Ascending aorta (tissue), 2 donors: ENCODE results near the gene EFNA2. TPM values are rescaled to one million over a fixed set of nuclear protein-coding genes. Genes with fewer than 3 reads are reported as not detected.

ENCODE experiments used
- DNase-seq, 2 donors: peaks; one replicate each; pipeline ENCODE4 v3.0.0-alpha.2; 2019; ENCODE audit warnings: low spot score in 2 of 2
- H3K27ac ChIP-seq, 2 donors: fragments of 200-600 bp; sonication (generic); one replicate each; pipeline ENCODE4 v1.5.1; 2016 to 2017; ENCODE audit warnings: mild to moderate bottlenecking in 1 of 2
- H3K27me3 ChIP-seq: fragments of 200-600 bp; sonication (generic); one replicate; pipeline ENCODE4 v1.5.1; 2017
- H3K36me3 ChIP-seq, 2 donors: fragments of 200-600 bp; sonication (generic); one replicate each; pipeline ENCODE4 v1.5.1; 2016
- H3K4me1 ChIP-seq, 2 donors: fragments of 200-600 bp; sonication (generic); one replicate each; pipeline ENCODE4 v1.5.1; 2016 to 2017; ENCODE audit warnings: mild to moderate bottlenecking in 1 of 2
- H3K4me3 ChIP-seq, 2 donors: fragments of 200-600 bp; sonication (generic); one replicate each; pipeline ENCODE4 v1.5.1; 2016 to 2017; ENCODE audit warnings: mild to moderate bottlenecking in 1 of 2
- H3K9me3 ChIP-seq, 2 donors: fragments of 200-600 bp; sonication (generic); one replicate each; pipeline ENCODE4 v1.5.1; 2016
- intact Hi-C: fragments of 100-400 bp; cut with DNase I; formaldehyde crosslinking; loops from one replicate; pipeline ENCODE4 v1.15.1; 2023
- total RNA-seq: library from RNA; depleted of rRNA; stranded (reverse); fragments of >200 nt; gene quantifications from one replicate; pipeline ENCODE4 v1.1.0, GENCODE V29; 2016
- TF ChIP-seq, protein P1 (sequence below), 3 experiments: fragments of 200-600 bp in 2 of 3; fragments of 450-650 bp in 1 of 3; sonication (generic) in 2 of 3; IDR thresholded peaks; one replicate each; pipeline ENCODE4 v1.5.1; 2016 to 2019; ENCODE audit warnings: antibody characterized with exemption in 3 of 3, mild to moderate bottlenecking in 1 of 3, moderate library complexity in 1 of 3

Gene EFNA2
- total RNA-seq, 1 donor from 2014 or later, result not detected

DNA sequence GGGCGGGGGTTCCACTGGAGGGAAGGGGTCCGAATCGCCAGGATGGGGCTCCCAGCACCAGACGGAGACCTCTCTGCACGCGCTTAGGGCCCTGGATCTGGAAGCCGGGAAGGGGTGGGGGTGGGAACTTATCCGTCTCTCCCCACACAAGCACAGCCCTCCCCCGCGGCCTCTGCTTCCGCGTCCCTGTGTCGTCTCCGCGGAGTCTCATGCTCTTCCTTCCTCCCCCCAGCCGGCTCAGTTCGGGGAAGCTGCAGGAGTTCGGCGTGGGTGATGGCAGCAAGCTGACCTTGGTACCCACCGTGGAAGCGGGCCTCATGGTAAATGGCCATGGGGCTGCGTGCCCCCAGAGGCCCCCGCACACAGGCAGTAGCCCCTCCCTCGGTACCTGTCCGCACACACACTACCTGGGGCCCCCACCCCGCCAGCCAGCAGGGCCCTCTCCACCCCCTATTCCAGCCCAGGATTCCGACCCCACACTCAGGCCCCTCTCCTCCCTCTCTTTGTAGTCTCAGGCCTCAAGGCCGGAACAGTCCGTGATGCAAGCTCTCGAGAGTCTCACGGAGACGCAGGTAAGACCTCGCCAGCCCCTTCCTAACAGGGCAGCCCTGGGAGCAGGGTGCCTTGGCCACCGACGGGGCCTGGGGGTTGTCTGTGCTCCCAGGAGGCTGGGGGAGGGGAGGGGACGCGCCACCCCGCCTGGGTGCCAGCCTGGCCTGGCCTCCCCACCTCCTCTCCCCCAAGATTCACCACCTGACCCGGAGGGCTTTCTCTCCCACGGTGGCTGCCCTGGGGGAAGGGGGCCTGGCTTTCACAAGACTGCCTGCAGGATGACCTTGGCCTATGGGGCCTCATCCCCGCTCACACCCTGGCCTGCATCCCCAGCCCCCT is 34.1 kb upstream of the EFNA2 start:
- H3K27ac ChIP-seq, result peak overlapping the region; percentile 94 to 98
- TF ChIP-seq, protein P1, sequence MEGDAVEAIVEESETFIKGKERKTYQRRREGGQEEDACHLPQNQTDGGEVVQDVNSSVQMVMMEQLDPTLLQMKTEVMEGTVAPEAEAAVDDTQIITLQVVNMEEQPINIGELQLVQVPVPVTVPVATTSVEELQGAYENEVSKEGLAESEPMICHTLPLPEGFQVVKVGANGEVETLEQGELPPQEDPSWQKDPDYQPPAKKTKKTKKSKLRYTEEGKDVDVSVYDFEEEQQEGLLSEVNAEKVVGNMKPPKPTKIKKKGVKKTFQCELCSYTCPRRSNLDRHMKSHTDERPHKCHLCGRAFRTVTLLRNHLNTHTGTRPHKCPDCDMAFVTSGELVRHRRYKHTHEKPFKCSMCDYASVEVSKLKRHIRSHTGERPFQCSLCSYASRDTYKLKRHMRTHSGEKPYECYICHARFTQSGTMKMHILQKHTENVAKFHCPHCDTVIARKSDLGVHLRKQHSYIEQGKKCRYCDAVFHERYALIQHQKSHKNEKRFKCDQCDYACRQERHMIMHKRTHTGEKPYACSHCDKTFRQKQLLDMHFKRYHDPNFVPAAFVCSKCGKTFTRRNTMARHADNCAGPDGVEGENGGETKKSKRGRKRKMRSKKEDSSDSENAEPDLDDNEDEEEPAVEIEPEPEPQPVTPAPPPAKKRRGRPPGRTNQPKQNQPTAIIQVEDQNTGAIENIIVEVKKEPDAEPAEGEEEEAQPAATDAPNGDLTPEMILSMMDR (IDR thresholded peaks at IDR 0.05), result no peak
- no peaks in the 10 kb centered on the region for H3K27me3 ChIP-seq
- H3K4me3 ChIP-seq, result peak overlapping the region; percentile 95
- peaks cover 31 to 39% of the 10 kb centered on the region in 2 donors for H3K4me1 ChIP-seq
- no peak for DNase-seq
- intact Hi-C loops, result no loop called here
- H3K36me3 ChIP-seq, result peaks cover 35 to 47% of the 10 kb centered on the region in 2 donors
- H3K9me3 ChIP-seq, result no peaks in the 10 kb centered on the region

DNA sequence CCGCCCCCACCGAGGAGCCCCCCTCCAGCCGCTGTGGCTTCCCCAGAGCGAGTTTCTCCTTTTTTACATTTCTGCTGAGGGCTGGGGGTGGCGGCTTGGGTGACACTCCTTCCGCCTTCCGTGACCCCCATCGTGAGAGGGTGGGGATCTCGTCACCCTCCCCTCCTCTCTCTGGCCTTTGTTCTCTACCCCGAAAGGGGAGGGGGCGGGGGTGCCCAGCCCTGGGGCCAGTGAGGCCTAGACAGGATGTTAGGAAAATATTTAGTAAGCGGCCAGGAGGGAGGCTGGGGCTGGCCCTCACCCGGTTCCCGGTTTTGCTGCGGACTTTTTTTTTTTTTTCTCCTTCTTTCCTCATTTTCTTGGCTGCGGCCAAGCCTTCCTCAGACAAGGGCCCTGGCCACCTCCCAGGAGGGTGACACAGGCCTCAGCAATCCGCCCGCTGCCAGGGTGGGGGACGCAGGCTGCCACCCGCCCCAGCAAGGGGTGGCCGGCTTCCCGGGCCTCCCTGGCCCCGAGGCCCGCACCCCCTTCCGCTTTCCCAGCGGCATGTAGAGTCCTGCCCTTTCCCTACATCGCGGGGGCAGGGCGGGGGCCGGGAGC is 33.4 kb upstream of the EFNA2 start:
- Histone ChIP-seq H3K27ac (peak overlapping the region; percentile 94 to 98), H3K4me1 (peaks cover 31 to 38% of the 10 kb centered on the region in 2 donors), H3K36me3 (peaks cover 43 to 54% of the 10 kb centered on the region in 2 donors), H3K9me3 (no peaks in the 10 kb centered on the region), H3K27me3 (no peaks in the 10 kb centered on the region), H3K4me3 (peak overlapping the region; percentile 95)
- intact Hi-C loops, result no loop called here
- TF ChIP-seq, protein P1 (IDR thresholded peaks at IDR 0.05), result no peak
- peak; percentile 87 to 97 for DNase-seq

DNA sequence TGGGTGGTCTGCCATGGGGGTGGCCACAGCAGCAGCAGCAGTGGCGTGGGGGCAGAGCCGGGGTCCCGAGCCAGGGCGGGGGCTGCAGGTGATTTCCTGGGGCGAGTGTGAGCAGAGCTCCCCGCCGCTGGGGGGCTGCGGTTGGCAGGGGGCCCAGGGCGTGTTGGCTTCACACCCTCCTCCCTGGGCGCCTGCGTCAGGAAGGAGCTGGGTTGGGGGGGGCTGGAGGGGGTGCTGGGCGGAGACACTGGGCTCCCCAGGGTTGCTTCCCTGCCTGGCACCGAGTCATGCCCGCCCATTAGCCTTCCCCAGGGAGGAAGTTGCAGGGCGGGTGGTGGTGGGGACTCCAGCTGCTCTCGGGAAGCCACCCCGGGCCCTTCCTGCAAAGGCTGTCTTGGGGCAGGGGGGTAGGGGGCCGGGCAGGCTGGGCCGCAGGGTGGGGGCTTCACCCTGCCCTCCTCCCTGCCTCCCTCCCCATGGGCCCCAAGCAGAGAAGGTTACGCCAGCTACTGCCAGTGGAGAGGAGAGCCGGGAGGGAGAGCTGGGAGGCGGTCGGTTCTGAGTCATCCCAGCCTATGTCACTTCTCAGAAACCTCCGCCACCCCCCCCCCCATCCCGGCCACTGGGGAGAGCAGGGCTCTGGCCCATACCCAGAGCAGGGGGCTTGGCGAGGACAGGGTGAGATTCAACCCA is 32.7 kb upstream of the EFNA2 start:
- Histone ChIP-seq H3K36me3 (peaks cover 49 to 61% of the 10 kb centered on the region in 2 donors), H3K4me1 (peaks cover 28 to 33% of the 10 kb centered on the region in 2 donors)
- TF ChIP-seq, protein P1 (IDR thresholded peaks at IDR 0.05), result peak in 2 of 3 experiments; percentile 21 to 36

DNA sequence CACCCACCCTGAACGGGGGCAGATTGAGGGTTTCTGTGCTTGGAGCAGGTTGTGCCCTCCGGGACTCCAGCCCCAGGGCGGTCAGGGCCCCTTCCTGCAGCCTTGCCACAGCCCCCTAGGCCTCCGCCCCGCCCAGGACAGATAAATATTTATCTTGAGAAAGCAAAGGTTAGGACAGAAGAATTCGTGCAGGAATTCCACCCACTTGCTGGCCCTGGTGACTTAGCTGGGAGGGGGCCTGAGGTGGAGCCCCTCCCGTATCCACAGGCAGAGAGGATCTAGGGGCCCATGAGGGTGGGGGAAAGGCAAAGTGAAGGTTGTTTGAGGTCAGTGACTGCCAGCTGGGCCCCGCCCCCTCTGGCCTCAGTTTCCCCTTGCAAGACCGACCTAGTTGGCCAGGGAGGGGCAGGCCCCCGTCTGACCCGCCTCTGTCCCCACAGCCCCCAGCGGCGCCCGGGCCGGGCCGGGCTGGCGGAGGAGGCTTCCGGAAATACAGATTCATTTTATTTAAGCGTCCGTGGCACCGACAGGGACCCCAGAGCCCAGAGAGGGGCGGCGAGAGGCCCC is 32.1 kb upstream of the EFNA2 start:
- Histone ChIP-seq H3K27ac (peak overlapping the region; percentile 94 to 98), H3K27me3 (no peaks in the 10 kb centered on the region), H3K36me3 (peaks cover 52 to 64% of the 10 kb centered on the region in 2 donors), H3K9me3 (no peaks in the 10 kb centered on the region), H3K4me1 (peaks cover 25 to 37% of the 10 kb centered on the region in 2 donors), H3K4me3 (peak overlapping the region; percentile 95)
- no peak for DNase-seq
- TF ChIP-seq, protein P1 (IDR thresholded peaks at IDR 0.05), result no peak
- intact Hi-C loops, result loop anchor here (1.0 kb wide), 1 partner anchor 8 kb away; no protein-coding TSS in a partner anchor

More for the DNA sequence above, 32.7 kb upstream of the EFNA2 start:
- Histone ChIP-seq H3K4me3 (peak overlapping the region; percentile 95), H3K27ac (peak overlapping the region; percentile 94 to 98), H3K27me3 (no peaks in the 10 kb centered on the region), H3K9me3 (no peaks in the 10 kb centered on the region)
- intact Hi-C loops, result loop anchor here (1.0 kb wide), 1 partner anchor 8 kb away; no protein-coding TSS in a partner anchor
- DNase-seq, result peak; percentile 90 to 96

DNA sequence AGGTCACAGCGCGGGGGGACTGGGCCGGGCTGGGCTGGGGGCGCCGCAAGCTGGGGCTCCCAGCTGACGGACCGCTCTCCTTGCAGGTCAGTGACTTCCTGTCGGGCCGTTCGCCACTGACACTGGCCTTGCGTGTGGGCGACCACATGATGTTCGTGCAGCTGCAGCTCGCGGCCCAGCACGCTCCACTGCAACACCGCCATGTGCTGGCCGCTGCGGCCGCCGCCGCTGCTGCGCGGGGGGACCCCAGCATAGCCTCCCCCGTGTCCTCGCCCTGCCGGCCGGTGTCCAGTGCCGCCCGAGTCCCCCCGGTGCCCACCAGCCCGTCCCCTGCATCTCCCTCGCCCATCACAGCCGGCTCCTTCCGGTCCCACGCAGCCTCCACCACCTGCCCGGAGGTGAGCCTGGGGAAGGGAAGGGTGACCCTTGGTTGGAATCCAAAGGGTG is 31.6 kb upstream of the EFNA2 start:
- TF ChIP-seq, protein P1 (IDR thresholded peaks at IDR 0.05), result no peak
- no peak for DNase-seq
- H3K4me3 ChIP-seq, result peak overlapping the region; percentile 95
- H3K4me1 ChIP-seq, result peaks cover 25 to 40% of the 10 kb centered on the region in 2 donors
- H3K9me3 ChIP-seq, result no peaks in the 10 kb centered on the region
- H3K27me3 ChIP-seq, result no peaks in the 10 kb centered on the region
- peak overlapping the region; percentile 94 to 98 for H3K27ac ChIP-seq
- intact Hi-C loops, result no loop called here
- H3K36me3 ChIP-seq, result peaks cover 52 to 64% of the 10 kb centered on the region in 2 donors
